K562 (cell line): ENCODE data around the gene SNX1.

Experiments used
- EZH2 ChIP-seq: IDR thresholded peaks from 2 replicates; pipeline ENCODE4 v1.6.1; 2012; ENCODE audit warnings: low read depth, mild to moderate bottlenecking, inconsistent platforms, low read length, borderline replicate concordance
- IRF1 ChIP-seq: sonication (generic); formaldehyde crosslinking; IDR thresholded peaks from 2 replicates; pipeline ENCODE4 v1.8.0; 2022; ENCODE audit warnings: missing genetic modification reagents, mild to moderate bottlenecking, borderline replicate concordance
- MAFK ChIP-seq: IDR thresholded peaks from 2 replicates; pipeline ENCODE4 v1.6.1; 2011; ENCODE audit warnings: low read length, improper control_type of control experiment

- TF ChIP-seq EZH2 (no peak), IRF1 (CRISPR knock-in tag) (no peak), MAFK (no peak)
Measured at GRCh38 chr15:64144565-64145281, 48.9 kb downstream of the SNX1 start.
